KOPT-K1 (cell line): ENCODE results near the gene GCA.

ENCODE experiments used
- H3K27ac ChIP-seq: fragments of 200-600 bp; sonication (generic); 2 replicates; pipeline ENCODE4 v1.5.1; 2016; ENCODE audit warnings: antibody characterized with exemption, mild to moderate bottlenecking, low read depth, low read length; ENCODE audit not compliant: poor library complexity, severe bottlenecking
- H3K36me3 ChIP-seq: fragments of 200-600 bp; sonication (generic); 2 replicates; pipeline ENCODE4 v1.5.1; 2017; ENCODE audit warnings: antibody characterized with exemption, mild to moderate bottlenecking, low read length, moderate library complexity; ENCODE audit not compliant: insufficient read depth
- H3K9me3 ChIP-seq: fragments of 200-600 bp; sonication (generic); 2 replicates; pipeline ENCODE4 v1.5.1; 2017; ENCODE audit warnings: antibody characterized with exemption, low read length, mild to moderate bottlenecking; ENCODE audit not compliant: insufficient read depth, poor library complexity, severe bottlenecking

The GCA gene

DNA sequence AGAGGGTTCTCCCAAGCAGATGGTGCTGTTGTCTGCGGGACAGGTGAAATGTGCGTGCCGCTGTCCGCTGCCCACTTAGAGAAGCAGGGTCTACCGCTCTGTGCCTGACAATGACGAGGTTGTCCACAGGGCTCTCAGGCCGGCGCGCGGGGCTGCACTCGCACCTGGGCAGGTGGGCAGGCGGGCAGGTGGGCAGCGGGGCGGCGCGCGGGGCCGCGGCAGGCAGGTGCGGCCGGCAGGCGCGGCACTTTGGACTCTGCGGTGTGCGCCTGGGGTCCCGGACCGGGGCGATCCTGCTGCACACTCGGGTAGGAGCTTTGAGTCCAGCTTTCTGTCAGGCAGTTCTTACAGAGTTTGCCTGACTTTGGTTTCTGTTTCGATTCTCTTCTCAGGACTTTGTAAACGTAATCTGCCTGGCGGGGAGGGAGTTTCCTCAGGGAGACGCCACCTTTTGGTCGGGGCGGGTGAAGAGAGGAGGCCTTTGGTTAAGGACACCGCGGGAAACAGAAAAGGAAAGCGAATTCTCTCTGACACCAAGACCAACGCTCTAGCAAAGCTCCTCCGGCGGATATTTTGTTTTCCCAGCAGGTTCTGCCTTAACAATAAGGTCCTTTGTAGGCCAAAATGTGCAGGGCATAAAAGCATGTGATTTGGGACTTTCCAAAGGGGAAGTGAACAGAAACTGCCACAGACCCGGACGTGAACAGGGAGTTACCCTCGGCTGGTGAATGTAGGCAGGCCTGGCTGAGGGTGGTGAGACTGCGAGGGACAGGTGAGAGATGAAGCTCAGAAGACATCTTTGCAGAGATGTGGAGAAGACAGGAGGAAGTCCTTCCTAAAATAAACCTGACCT is 25.4 kb upstream of the GCA start, which contains the start of gene IFIH1:
IFIH1 (minus strand) TSS at position 357 of the 853 bp plus-strand sequence. CDS start 377 bp downstream, outside the sequence.
- H3K27ac ChIP-seq, result peak within 1 kb of the TSS; percentile 82
- no peaks in the 10 kb centered on the region for H3K36me3 ChIP-seq
- no peaks in the 10 kb centered on the region for H3K9me3 ChIP-seq

DNA sequence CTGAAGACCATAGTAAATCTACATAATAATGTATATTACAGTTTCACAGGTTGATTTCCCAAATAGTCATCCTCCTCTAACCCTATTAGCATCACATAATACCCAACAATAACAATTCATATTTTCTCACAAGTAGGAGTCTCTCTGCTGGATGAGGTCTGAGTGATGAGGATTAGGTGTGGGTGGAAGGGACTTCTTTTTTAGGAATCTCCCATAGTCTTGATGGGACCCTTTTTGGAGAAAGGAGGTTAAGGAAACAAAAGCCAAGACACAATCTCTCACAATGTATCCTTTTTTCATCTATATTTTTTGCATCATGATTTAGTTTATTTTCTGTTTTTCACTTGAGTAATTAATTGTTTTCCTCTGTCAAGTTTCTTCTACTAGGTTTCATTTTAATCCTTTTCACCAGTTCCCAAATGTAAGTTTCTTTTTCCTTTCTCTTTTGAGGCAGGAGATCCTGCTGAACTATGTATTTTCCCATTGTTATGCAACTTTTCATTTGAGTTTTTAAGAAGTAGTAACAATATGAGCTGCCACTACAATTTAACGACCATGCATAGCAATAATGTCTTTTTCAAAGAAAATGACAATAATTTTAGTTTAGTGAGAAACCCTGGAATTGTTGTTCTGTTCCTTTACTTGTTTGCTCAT is 22.9 kb upstream of the GCA start:
- no peaks in the 10 kb centered on the region for H3K9me3 ChIP-seq
- no peaks in the 10 kb centered on the region for H3K36me3 ChIP-seq
- H3K27ac ChIP-seq, result no peak overlapping the region

DNA sequence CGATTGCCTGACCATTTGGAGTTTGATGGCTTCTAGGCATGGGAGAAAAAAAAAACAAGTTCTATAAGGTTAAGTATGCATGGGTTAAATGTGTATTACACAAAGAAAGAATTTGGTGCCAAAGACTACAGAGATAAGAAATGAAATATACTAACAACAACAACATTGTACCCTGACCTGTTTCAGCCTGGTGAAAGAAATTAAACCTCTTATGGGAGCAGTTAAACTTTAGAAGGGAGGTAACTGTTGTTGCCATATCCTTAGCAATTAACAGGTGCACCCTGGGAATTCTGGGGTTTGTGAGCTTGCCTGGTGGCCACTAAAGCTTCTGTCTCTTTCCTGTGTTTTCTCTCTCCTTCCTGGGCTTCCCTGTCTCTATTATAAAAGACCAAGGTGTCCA is 19.0 kb upstream of the GCA start:
- Histone ChIP-seq H3K36me3 (no peaks in the 10 kb centered on the region), H3K27ac (no peak overlapping the region), H3K9me3 (no peaks in the 10 kb centered on the region)

DNA sequence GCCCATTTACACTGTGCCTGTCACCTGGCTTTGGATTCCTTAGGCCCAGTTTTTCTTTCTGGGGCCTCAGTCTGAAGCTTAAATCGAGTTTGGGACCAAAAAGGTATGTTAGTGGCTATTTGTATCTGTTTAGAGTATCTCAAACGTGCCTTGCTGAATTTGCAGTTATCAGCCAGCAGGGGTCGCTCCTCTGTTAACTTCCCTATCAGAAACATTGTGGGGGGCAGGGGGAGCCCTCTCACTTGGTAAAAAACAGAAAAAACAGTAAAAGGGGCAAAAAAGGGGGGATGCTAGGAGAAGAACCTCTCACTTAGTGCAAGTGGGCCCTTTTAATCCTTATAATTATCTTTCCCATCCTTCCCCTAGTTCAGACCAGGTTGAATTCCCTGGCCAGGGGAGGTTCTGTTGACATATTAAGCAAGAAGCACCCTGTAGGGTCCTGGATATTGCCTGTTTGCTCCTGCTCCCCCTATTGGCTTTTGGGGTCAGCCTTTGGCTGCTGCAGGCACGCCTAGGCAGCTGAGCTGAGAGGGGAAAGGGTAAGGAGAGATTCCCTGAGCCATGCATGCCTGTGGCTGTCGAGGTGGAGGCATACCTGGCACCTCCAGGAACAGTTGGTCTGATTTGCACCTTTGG is 16.7 kb upstream of the GCA start:
- Histone ChIP-seq H3K36me3 (no peaks in the 10 kb centered on the region), H3K27ac (no peak overlapping the region), H3K9me3 (no peaks in the 10 kb centered on the region)

DNA sequence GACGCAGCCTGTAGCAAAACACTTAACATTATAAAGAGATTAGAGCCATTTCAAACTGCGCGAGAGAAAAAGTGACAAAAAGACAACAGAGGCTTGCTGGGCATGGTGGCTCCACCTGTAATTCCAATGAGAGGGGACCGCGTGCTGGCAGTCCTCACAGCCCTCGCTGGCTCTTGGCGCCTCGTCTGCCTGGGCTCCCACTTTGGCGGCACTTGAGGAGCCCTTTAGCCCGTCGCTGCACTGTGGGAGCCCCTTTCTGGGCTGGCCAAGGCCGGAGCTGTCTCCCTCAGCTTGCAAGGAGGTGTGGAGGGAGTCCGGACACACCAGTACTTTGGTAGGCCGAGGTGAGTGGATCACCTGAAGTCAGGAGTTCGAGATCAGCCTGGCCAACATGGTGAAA is 16.1 kb upstream of the GCA start:
- no peak overlapping the region for H3K27ac ChIP-seq
- H3K36me3 ChIP-seq, result no peaks in the 10 kb centered on the region

DNA sequence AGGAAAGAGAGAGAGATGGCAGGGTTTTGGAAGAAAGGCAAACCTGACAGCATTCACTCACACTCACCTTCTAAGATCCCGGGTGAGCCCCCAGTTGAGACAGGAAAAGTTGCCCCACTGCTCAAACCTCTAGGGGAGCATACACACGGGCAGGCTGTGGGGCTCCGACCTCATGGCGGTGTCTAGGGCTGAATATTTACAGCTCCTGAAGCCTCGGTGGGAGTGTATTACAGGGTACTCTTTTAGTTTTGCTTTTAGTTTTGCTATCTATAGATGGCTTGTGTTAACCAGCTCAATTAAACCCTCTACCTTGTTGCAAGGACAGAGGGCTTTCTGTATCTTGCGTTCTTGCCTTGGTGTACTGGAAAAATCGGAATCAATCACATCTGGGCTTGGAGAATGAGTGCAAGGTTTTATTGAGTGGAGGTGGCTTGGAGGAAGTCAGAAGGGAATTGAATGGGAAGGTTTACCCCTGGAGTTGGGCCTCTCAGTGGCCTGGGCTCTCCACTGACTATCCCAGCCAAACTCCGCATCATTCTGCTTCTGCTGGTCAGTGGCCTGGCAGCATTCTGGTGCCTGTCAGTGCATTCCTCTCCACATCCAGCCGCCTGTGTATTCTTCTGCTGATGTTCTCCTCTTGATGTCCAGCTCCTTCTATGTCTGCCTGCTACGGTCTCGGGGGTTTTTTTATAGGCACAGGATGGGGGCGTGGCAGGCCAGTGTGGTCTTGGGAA is 15.3 kb upstream of the GCA start:
- Histone ChIP-seq H3K9me3 (no peaks in the 10 kb centered on the region), H3K27ac (no peak overlapping the region), H3K36me3 (no peaks in the 10 kb centered on the region)

More for the DNA sequence above, 16.1 kb upstream of the GCA start:
- no peaks in the 10 kb centered on the region for H3K9me3 ChIP-seq

DNA sequence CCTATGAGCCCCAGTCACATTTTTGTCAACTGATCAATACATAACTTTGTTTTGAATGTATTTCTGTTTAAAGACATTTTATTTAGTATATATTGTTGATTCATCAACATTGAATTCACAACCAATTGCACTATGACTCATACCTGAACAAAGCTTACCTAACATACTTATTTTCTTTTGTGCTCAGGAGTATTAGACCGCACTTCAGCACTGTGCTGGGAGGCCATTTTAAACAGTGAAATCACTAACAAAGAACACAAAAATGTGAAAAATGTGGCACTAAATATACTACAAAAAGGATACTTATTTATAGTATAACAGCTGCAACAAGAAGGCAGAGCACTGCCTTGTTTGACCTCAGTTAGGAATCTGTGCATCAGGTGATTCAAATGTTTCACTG is 13.1 kb upstream of the GCA start:
- Histone ChIP-seq H3K9me3 (no peaks in the 10 kb centered on the region), H3K36me3 (no peaks in the 10 kb centered on the region), H3K27ac (no peak overlapping the region)

DNA sequence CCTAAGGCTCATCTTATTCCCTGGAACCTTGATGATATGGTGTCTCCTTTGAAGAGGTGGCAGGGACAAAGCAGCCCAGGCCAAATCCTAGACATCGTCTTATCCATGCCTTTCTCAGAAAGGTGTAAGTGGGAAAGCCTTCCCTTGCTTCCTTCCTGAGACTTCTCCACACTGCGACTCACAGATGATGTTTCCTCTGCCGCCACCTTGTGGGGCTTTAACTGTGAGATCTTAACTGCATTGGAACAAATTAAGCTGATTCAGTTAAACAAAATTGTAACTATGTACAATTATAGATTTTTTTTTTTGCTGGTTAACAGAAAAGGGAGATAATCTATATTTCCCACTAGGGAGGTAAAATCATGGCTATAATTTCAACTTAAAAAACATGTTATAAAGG is 10.0 kb upstream of the GCA start:
- no peaks in the 10 kb centered on the region for H3K36me3 ChIP-seq
- no peaks in the 10 kb centered on the region for H3K9me3 ChIP-seq
- H3K27ac ChIP-seq, result no peak overlapping the region

DNA sequence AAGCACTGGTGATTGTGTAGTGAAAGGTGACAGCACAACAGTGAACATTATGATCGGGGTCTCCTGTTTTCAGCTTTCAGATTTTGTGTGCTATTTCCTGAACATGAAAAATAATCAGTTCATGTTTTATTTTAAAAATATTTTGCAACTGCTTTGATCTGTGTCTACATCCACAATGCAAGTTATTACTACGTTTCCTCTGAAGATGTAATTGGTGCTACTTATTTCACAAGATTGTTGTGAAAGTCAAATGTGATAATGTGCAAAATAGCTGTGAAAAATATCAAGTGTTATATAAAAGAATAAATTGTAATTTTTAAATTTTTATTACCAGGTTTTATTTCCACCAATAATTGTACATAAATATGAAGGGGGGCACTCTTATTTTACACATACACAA is 6.1 kb upstream of the GCA start:
- Histone ChIP-seq H3K36me3 (no peaks in the 10 kb centered on the region), H3K27ac (no peak overlapping the region), H3K9me3 (no peaks in the 10 kb centered on the region)

DNA sequence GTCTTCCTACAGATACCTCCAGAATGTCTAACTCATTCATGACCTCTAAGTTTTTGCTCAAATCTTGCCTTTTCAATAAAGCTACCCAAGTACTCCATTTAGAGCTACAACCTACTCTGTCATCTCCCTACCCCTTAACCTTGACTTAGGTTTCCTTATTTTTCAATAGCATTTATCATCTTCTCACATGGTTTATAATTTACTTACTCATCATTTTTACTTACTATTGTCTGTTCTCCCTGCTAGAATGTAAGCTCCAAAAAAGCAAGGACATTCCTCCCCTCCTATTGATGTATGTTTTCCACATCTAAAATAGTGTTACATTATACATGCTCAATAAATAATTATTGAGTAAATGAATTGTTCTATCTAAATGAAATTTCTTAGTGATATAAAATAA is 3.1 kb upstream of the GCA start:
- no peaks in the 10 kb centered on the region for H3K36me3 ChIP-seq
- H3K9me3 ChIP-seq, result no peaks in the 10 kb centered on the region
- no peak overlapping the region for H3K27ac ChIP-seq

DNA sequence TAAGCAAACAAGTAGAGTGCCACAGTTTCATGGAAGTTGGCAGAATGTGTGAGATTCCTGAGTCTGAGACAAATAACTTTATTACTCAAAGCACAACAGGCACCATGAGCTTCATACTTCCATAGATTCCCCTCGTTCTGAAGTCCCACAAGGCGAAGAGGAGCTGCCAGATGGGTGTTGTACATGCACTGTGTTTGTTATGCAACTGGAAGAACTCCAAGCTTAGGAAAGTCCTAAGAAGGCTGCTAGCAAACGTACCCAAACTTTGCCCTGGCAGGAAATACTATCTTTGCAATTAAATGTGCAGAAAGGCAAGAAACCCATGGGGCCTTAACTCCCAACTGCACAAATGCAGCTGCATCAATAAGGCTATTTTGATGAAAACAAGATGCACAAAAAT is 1.6 kb upstream of the GCA start:
- no peaks in the 10 kb centered on the region for H3K36me3 ChIP-seq
- H3K9me3 ChIP-seq, result no peaks in the 10 kb centered on the region
- H3K27ac ChIP-seq, result no peak overlapping the region

DNA sequence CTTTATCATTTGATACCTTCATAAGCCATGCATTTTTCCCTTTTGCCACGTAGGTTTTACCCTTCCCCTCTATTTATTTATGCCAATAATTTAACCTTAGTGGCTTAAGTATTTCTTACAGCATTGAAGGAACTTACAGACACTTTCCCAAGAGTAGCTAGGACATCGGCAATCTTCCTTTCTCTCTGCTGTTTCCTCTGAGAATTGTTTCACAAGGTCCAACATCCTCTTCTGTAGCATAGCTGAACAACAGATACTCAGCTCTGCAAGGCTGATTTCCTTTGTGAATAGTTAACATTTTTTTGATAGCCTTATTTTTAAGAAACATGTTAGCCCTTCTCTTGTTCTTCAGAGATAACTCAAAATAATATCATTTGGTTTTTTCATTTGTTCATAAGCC is 1.1 kb upstream of the GCA start:
- Histone ChIP-seq H3K27ac (no peak overlapping the region), H3K36me3 (no peaks in the 10 kb centered on the region)

DNA sequence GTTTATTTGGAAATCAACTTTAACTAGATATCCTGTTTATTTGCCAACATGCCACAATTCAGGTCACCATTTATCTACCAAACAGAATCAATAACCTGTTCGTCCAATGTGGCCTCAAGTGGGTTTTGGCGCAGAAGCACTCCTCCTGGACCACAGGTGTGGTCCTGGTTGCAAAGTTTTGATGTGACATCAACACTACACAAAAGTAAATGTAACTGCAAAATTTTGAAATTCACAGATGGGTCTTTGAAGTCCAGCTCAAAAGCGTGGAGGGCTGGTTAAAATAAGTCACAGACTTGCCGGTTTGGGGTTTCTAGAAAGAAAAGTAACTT is 474 bp upstream of the GCA start:
- Histone ChIP-seq H3K27ac (no peak overlapping the region), H3K9me3 (no peaks in the 10 kb centered on the region), H3K36me3 (no peaks in the 10 kb centered on the region)

More for the DNA sequence above, 1.1 kb upstream of the GCA start:
- no peaks in the 10 kb centered on the region for H3K9me3 ChIP-seq

DNA sequence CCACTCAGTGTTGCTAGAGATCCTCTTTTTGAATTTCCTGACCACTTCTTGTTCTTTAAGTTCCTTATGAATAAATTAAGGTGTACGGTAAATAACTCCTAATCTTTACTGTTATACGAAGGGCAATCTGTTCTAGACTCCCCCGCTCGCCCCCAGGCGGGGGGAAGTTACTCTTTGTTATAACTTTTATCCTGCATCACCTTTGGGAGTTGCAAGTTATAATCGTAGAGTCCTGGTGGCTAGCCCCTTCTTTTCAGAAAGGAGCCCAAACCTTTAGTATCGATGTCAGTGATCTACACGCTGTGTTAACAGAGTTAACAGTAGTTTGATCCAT is 652 bp downstream of the GCA start:
- no peaks in the 10 kb centered on the region for H3K9me3 ChIP-seq
- peak overlapping the region; percentile 8 for H3K27ac ChIP-seq
- H3K36me3 ChIP-seq, result no peaks in the 10 kb centered on the region

DNA sequence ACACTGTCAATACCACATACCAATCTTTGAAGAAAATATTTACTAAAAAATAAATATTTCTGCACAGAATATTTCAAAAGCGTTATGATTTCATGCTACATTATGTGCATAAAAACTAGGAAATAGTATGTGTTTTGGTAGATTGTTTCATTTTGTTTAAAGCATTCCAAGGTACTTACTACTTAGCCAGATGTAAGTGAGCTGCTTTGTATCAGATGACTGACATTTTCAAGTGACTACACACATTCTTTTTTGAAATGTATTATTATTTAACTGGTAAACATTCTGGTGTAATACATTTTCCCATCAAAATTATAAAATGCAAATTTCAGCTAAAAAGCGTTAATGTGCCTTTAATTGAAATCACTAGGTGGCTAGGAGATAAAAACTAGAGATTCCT is 21.5 kb downstream of the GCA start:
- H3K36me3 ChIP-seq, result no peaks in the 10 kb centered on the region
- no peaks in the 10 kb centered on the region for H3K9me3 ChIP-seq
- no peak overlapping the region for H3K27ac ChIP-seq
